ENCODE data around the gene GASK1A. TPM values are rescaled to one million over a fixed set of nuclear protein-coding genes. Genes with fewer than 3 reads are reported as not detected.
"Not testable (repeated sequence)": the region's sequence is repeated elsewhere in the genome, so short reads cannot be mapped to it uniquely, and the experiment has no call there.

Gene GASK1A
- total RNA-seq, 2 donors from 2014 or later = 4.0 to 5.3 TPM

DNA sequence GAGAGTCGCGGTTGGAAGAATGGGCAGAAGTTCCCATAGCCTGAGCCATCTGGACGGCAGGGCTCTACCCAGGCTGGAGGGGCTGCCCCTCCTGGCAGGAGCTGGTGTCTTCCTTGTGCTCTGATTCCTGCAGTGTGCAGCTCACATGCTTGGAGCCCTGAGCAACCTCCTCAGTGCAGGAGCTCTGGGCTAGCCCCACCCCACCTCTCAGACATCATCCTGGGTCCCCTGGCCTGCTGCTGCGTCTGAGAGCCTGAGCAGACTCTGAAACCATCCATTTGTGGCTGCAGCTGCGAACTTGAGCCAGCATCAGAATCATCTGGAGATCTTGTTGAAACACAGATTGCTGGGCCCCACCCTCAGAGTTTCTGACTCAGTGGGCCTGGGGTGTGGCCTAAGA lies 84.0 kb downstream of the GASK1A start:
- H3K27ac Mint-ChIP-seq = peak overlapping the region; percentile 44
- H3K27ac ChIP-seq (ENCODE audit: low read depth, low read length) = no peak overlapping the region

GRCh38 chr3:43070670-43071069 lies 91.6 kb downstream of the GASK1A start:
- not testable (repeated sequence) for H3K9me3 Mint-ChIP-seq; H3K36me3 Mint-ChIP-seq (ENCODE audit: low read depth); H3K27ac ChIP-seq (ENCODE audit: low read depth, low read length); H3K4me3 Mint-ChIP-seq; H3K27ac Mint-ChIP-seq; H3K9ac ChIP-seq (ENCODE audit: extremely low read depth, low read length, poor library complexity, severe bottlenecking); H3K4me1 ChIP-seq (ENCODE audit: control insufficient read depth, insufficient read depth, low read length); H3K4me1 Mint-ChIP-seq; H3K9me3 ChIP-seq (ENCODE audit: control insufficient read depth, low read length); DNase-seq; H3K4me3 ChIP-seq (ENCODE audit: low read length); H3K27me3 ChIP-seq (ENCODE audit: control insufficient read depth, insufficient read depth, low read length, poor library complexity, severe bottlenecking); H3K36me3 ChIP-seq (ENCODE audit: control insufficient read depth, insufficient read depth, low read length)
- WGBS, 2 experiments (ENCODE audit: insufficient coverage in 1 of 2, insufficient read length in 1 of 2) = 100% methylated on average over 3 of the region's 5 CpGs; no CpG with 5 or more reads in 1 of the 2 experiments
- peaks cover 15% of the 10 kb centered on the region for H3K27me3 Mint-ChIP-seq (ENCODE audit: insufficient read depth)

More for the DNA sequence above, 84.0 kb downstream of the GASK1A start:
- Histone ChIP-seq H3K4me1 (ENCODE audit: control insufficient read depth, insufficient read depth, low read length) (peaks cover 8% of the 10 kb centered on the region), H3K27me3 (ENCODE audit: control insufficient read depth, insufficient read depth, low read length, poor library complexity, severe bottlenecking) (no peaks in the 10 kb centered on the region), H3K9me3 (ENCODE audit: control insufficient read depth, low read length) (peaks cover 28% of the 10 kb centered on the region), H3K36me3 (ENCODE audit: control insufficient read depth, insufficient read depth, low read length) (no peaks in the 10 kb centered on the region), H3K9ac (ENCODE audit: extremely low read depth, low read length, poor library complexity, severe bottlenecking) (no peak overlapping the region), H3K4me3 (ENCODE audit: low read length) (peak overlapping the region; percentile 35)
- peaks cover 2% of the 10 kb centered on the region for H3K36me3 Mint-ChIP-seq (ENCODE audit: low read depth)
- H3K4me1 Mint-ChIP-seq = peaks cover 21% of the 10 kb centered on the region
- no peak overlapping the region for H3K4me3 Mint-ChIP-seq
- WGBS, 2 experiments (ENCODE audit: insufficient coverage in 1 of 2, insufficient read length in 1 of 2) = 75 to 100% methylated on average over 2 to 5 of the region's 5 CpGs
- H3K9me3 Mint-ChIP-seq = peaks cover 21% of the 10 kb centered on the region
- no peak for DNase-seq
- H3K27me3 Mint-ChIP-seq (ENCODE audit: insufficient read depth) = peaks cover 4% of the 10 kb centered on the region
- TF ChIP-seq CTCF (conservative IDR thresholded peaks at IDR 0.05) = no peak

GRCh38 chr3:43071313-43071893 lies 92.3 kb downstream of the GASK1A start:
- peak; percentile 82 for DNase-seq
- Mint-ChIP-seq H3K27ac (no peak overlapping the region), H3K9me3 (peaks cover 3% of the 10 kb centered on the region), H3K4me3 (no peak overlapping the region), H3K27me3 (ENCODE audit: insufficient read depth) (peaks cover 15% of the 10 kb centered on the region), H3K4me1 (no peaks in the 10 kb centered on the region), H3K36me3 (ENCODE audit: low read depth) (no peaks in the 10 kb centered on the region)
- Histone ChIP-seq H3K9me3 (ENCODE audit: control insufficient read depth, low read length) (no peaks in the 10 kb centered on the region), H3K27me3 (ENCODE audit: control insufficient read depth, insufficient read depth, low read length, poor library complexity, severe bottlenecking) (peaks cover 6% of the 10 kb centered on the region), H3K4me3 (ENCODE audit: low read length) (no peak overlapping the region), H3K4me1 (ENCODE audit: control insufficient read depth, insufficient read depth, low read length) (no peaks in the 10 kb centered on the region), H3K27ac (ENCODE audit: low read depth, low read length) (no peak overlapping the region), H3K9ac (ENCODE audit: extremely low read depth, low read length, poor library complexity, severe bottlenecking) (no peak overlapping the region), H3K36me3 (ENCODE audit: control insufficient read depth, insufficient read depth, low read length) (no peaks in the 10 kb centered on the region)
- peak; percentile 86 for TF ChIP-seq CTCF (conservative IDR thresholded peaks at IDR 0.05)
- 85 to 86% methylated on average over 6 to 7 of the region's 7 CpGs for WGBS, 2 experiments (ENCODE audit: insufficient coverage in 1 of 2, insufficient read length in 1 of 2)

- Histone ChIP-seq H3K4me3 (ENCODE audit: low read length) (no peak overlapping the region), H3K36me3 (ENCODE audit: control insufficient read depth, insufficient read depth, low read length) (no peaks in the 10 kb centered on the region), H3K27me3 (ENCODE audit: control insufficient read depth, insufficient read depth, low read length, poor library complexity, severe bottlenecking) (peaks cover 6% of the 10 kb centered on the region), H3K9ac (ENCODE audit: extremely low read depth, low read length, poor library complexity, severe bottlenecking) (no peak overlapping the region), H3K9me3 (ENCODE audit: control insufficient read depth, low read length) (no peaks in the 10 kb centered on the region), H3K27ac (ENCODE audit: low read depth, low read length) (no peak overlapping the region), H3K4me1 (ENCODE audit: control insufficient read depth, insufficient read depth, low read length) (no peaks in the 10 kb centered on the region)
- H3K4me1 Mint-ChIP-seq = no peaks in the 10 kb centered on the region
- H3K4me3 Mint-ChIP-seq = no peak overlapping the region
- H3K27ac Mint-ChIP-seq = no peak overlapping the region
- peaks cover 15% of the 10 kb centered on the region for H3K27me3 Mint-ChIP-seq (ENCODE audit: insufficient read depth)
- TF ChIP-seq CTCF (conservative IDR thresholded peaks at IDR 0.05) = no peak
- H3K36me3 Mint-ChIP-seq (ENCODE audit: low read depth) = peaks cover under 1% of the 10 kb centered on the region
- no peak for DNase-seq
- peaks cover 3% of the 10 kb centered on the region for H3K9me3 Mint-ChIP-seq
- 89 to 92% methylated on average over 2 to 4 of the region's 4 CpGs for WGBS, 2 experiments (ENCODE audit: insufficient coverage in 1 of 2, insufficient read length in 1 of 2)
Observed at GRCh38 chr3:43072361-43072760, 93.2 kb downstream of the GASK1A start.

All from endodermal cell (in vitro differentiated cells).